GM19372 (cell line): Measurements from ENCODE around the gene DRD2.
"Not testable (repeated sequence)": the region's sequence is repeated elsewhere in the genome, so short reads cannot be mapped to it uniquely, and the experiment has no call there.

Experiments used
- ATAC-seq: cut with Tn5 transposase; IDR thresholded peaks from one replicate; pipeline ENCODE4 v1.9.1; 2021; ENCODE audit warnings: mild to moderate bottlenecking, low read depth, moderate library complexity; ENCODE audit not compliant: unreplicated experiment

DRD2 gene

GRCh38 chr11:113475160-113475761 is at the start of gene DRD2:
Gene DRD2 (minus strand): TSS chr11:113475398. CDS start chr11:113424651, 50,747 bp downstream.
- ATAC-seq, result no peak

- not testable (repeated sequence) for ATAC-seq
Measured at GRCh38 chr11:113523906-113524305, 48.7 kb upstream of the DRD2 start.

- ATAC-seq, result no peak
Measured at GRCh38 chr11:113521737-113522517, 46.7 kb upstream of the DRD2 start.

GRCh38 chr11:113519989-113520613 is 44.9 kb upstream of the DRD2 start:
- ATAC-seq, result no peak

- ATAC-seq, result no peak
Measured at GRCh38 chr11:113518716-113519495, 43.7 kb upstream of the DRD2 start.

GRCh38 chr11:113517361-113517760 is 42.2 kb upstream of the DRD2 start:
- no peak for ATAC-seq

GRCh38 chr11:113514856-113515255 is 39.7 kb upstream of the DRD2 start:
- ATAC-seq, result no peak

GRCh38 chr11:113507341-113507740 is 32.1 kb upstream of the DRD2 start:
- no peak for ATAC-seq

GRCh38 chr11:113506893-113507292 is 31.7 kb upstream of the DRD2 start:
- ATAC-seq, result no peak

- no peak for ATAC-seq
Measured at GRCh38 chr11:113506461-113506860, 31.3 kb upstream of the DRD2 start.

- ATAC-seq, result no peak
Measured at GRCh38 chr11:113505541-113506375, 30.6 kb upstream of the DRD2 start.

- no peak for ATAC-seq
Measured at GRCh38 chr11:113505046-113505445, 29.8 kb upstream of the DRD2 start.

GRCh38 chr11:113504586-113504985 is 29.4 kb upstream of the DRD2 start:
- ATAC-seq, result no peak

GRCh38 chr11:113504071-113504470 is 28.9 kb upstream of the DRD2 start:
- no peak for ATAC-seq

- ATAC-seq, result no peak
Measured at GRCh38 chr11:113497066-113497910, 22.1 kb upstream of the DRD2 start.

- no peak for ATAC-seq
Measured at GRCh38 chr11:113496026-113496651, 20.9 kb upstream of the DRD2 start.

GRCh38 chr11:113494021-113494420 is 18.8 kb upstream of the DRD2 start:
- no peak for ATAC-seq

- no peak for ATAC-seq
Measured at GRCh38 chr11:113493206-113493605, 18.0 kb upstream of the DRD2 start.

GRCh38 chr11:113488931-113489351 is 13.7 kb upstream of the DRD2 start:
- no peak for ATAC-seq
